Measurements from ENCODE around the gene KLF6.

The KLF6 gene

DNA sequence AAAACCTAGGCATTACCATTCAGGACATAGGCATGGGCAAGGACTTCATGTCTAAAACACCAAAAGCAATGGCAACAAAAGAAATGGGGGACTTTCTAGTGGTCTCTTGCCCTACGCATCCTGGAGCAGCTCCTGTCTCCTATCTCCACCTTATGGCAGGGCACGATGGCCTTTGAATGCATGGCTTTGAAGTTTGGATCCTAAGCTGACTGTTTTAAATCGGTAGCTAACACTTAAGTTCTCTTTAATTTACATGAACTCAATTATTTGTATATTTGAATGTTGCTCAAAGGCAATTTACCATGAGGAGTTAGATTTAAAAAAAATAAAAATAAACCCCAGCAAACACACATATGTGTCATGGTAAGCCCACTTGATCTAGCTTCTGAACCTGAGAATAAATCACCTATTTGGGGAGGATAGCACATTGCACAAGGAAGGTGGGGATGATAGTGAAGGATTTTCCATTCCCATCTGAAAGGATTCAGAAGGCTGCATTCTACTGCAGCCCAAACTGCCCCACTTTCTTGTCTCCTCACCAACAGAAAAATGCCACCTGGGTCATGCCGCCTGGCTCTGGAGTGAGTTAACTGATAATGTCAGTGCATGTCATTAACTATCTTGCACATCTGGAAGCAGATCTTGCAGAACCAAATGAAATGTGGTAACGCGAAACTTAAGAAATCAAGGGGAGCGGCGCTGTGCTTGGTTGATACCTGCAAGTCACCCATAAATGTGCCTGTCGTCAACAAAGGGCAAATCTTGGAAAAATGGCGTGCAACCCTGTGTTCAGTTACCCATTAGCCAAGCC, 12.4 kb downstream of the KLF6 start:
- Histone ChIP-seq H3K79me2 (ENCODE audit: insufficient read depth, low read length) (no peaks in the 10 kb centered on the region), H3K9me3 (ENCODE audit: low read length) (no peaks in the 10 kb centered on the region), H3F3A (ENCODE audit: insufficient read depth, low read length) (no peaks in the 10 kb centered on the region), H4K20me1 (ENCODE audit: insufficient read depth, low read length) (no peaks in the 10 kb centered on the region), H3K27ac (ENCODE audit: low read depth, low read length, poor library complexity, severe bottlenecking) (no peak overlapping the region), H3K4me2 (ENCODE audit: low read length) (no peak overlapping the region), H2AFZ (ENCODE audit: low read length) (no peak overlapping the region), H3K36me3 (ENCODE audit: insufficient read depth, low read length) (peaks cover 17% of the 10 kb centered on the region), H3K9me2 (ENCODE audit: low read depth, low read length) (no peaks in the 10 kb centered on the region), H3K9ac (ENCODE audit: low read length) (no peak overlapping the region), H3K4me1 (ENCODE audit: insufficient read depth, low read length, severe bottlenecking) (no peaks in the 10 kb centered on the region), H3K4me3 (ENCODE audit: low read depth, low read length, poor library complexity, severe bottlenecking) (no peak overlapping the region), H3K27me3 (ENCODE audit: insufficient read depth, low read length) (no peaks in the 10 kb centered on the region)
- TF ChIP-seq EZH2 (IDR thresholded peaks at IDR 0.05; ENCODE audit: borderline replicate concordance, low read length): no peak

DNA sequence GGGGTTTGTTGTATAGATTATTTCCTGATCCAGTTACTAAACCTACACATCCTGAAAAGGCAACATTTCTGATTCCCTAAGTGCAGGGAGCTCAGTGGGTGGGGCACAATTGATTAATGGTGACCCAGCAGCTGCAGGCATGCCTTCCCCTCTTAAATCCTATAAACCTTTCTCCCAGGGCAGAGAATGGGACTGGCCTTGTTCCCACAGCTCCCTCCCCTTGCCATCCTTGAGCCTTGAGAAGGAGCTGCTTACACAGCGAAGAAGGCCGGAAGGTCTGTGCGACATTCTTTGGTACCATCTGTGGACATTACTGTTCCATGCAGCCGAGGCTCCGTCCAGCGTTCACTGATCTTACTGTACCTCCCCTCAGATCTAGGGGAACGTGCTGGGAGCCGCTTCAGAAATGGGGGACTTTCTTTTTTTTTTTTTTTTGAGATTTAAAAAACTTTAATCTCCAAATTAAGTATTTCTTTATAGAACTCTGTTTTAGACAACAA, 14.3 kb downstream of the KLF6 start:
- Histone ChIP-seq H3K4me2 (ENCODE audit: low read length) (no peak overlapping the region), H3K4me1 (ENCODE audit: insufficient read depth, low read length, severe bottlenecking) (peaks cover 11% of the 10 kb centered on the region), H3K9me3 (ENCODE audit: low read length) (no peaks in the 10 kb centered on the region), H3K27me3 (ENCODE audit: insufficient read depth, low read length) (no peaks in the 10 kb centered on the region), H3K36me3 (ENCODE audit: insufficient read depth, low read length) (0 out of 2 replicates have a peak, but pooled peaks cover 2% of the 10 kb centered on the region), H4K20me1 (ENCODE audit: insufficient read depth, low read length) (no peaks in the 10 kb centered on the region), H3K9me2 (ENCODE audit: low read depth, low read length) (no peaks in the 10 kb centered on the region), H3K27ac (ENCODE audit: low read depth, low read length, poor library complexity, severe bottlenecking) (no peak overlapping the region), H3K79me2 (ENCODE audit: insufficient read depth, low read length) (no peaks in the 10 kb centered on the region), H3K9ac (ENCODE audit: low read length) (no peak overlapping the region), H3K4me3 (ENCODE audit: low read depth, low read length, poor library complexity, severe bottlenecking) (no peak overlapping the region), H3F3A (ENCODE audit: insufficient read depth, low read length) (no peaks in the 10 kb centered on the region), H2AFZ (ENCODE audit: low read length) (no peak overlapping the region)
- no peak for TF ChIP-seq EZH2 (IDR thresholded peaks at IDR 0.05; ENCODE audit: borderline replicate concordance, low read length)
- TF ChIP-seq, protein P1, sequence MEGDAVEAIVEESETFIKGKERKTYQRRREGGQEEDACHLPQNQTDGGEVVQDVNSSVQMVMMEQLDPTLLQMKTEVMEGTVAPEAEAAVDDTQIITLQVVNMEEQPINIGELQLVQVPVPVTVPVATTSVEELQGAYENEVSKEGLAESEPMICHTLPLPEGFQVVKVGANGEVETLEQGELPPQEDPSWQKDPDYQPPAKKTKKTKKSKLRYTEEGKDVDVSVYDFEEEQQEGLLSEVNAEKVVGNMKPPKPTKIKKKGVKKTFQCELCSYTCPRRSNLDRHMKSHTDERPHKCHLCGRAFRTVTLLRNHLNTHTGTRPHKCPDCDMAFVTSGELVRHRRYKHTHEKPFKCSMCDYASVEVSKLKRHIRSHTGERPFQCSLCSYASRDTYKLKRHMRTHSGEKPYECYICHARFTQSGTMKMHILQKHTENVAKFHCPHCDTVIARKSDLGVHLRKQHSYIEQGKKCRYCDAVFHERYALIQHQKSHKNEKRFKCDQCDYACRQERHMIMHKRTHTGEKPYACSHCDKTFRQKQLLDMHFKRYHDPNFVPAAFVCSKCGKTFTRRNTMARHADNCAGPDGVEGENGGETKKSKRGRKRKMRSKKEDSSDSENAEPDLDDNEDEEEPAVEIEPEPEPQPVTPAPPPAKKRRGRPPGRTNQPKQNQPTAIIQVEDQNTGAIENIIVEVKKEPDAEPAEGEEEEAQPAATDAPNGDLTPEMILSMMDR (IDR thresholded peaks at IDR 0.05; ENCODE audit: low read length): no peak

DNA sequence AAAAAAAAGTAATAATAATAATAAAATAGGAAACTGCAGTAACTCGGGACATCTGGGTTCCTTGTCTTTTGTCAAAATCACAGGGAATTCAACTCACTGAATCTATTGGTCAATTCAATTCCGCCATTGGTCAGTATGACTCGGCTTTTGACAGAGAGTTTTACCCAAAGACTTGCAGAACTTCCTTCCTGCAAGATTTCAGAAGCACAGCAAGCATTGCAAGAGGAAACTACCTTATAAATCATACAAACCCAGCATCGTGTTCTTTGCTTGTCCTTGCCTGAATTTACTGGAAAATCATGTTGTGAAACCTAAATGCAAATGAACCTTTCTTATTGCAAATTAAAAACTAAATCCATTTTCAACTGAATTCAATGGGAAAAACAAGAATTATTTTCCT, 15.5 kb downstream of the KLF6 start:
- H3K27ac ChIP-seq (ENCODE audit: low read depth, low read length, poor library complexity, severe bottlenecking): no peak overlapping the region
- H3K36me3 ChIP-seq (ENCODE audit: insufficient read depth, low read length): no peaks in the 10 kb centered on the region
- no peaks in the 10 kb centered on the region for H3K27me3 ChIP-seq (ENCODE audit: insufficient read depth, low read length)
- no peaks in the 10 kb centered on the region for H3K9me3 ChIP-seq (ENCODE audit: low read length)
- H3K4me1 ChIP-seq (ENCODE audit: insufficient read depth, low read length, severe bottlenecking): peaks cover 22% of the 10 kb centered on the region
- H3K9me2 ChIP-seq (ENCODE audit: low read depth, low read length): no peaks in the 10 kb centered on the region
- no peaks in the 10 kb centered on the region for H3K79me2 ChIP-seq (ENCODE audit: insufficient read depth, low read length)
- H2AFZ ChIP-seq (ENCODE audit: low read length): no peak overlapping the region
- no peaks in the 10 kb centered on the region for H3F3A ChIP-seq (ENCODE audit: insufficient read depth, low read length)
- TF ChIP-seq, protein P1 (IDR thresholded peaks at IDR 0.05; ENCODE audit: low read length): no peak
- no peak for TF ChIP-seq EZH2 (IDR thresholded peaks at IDR 0.05; ENCODE audit: borderline replicate concordance, low read length)
- no peak overlapping the region for H3K4me3 ChIP-seq (ENCODE audit: low read depth, low read length, poor library complexity, severe bottlenecking)
- H4K20me1 ChIP-seq (ENCODE audit: insufficient read depth, low read length): no peaks in the 10 kb centered on the region
- H3K4me2 ChIP-seq (ENCODE audit: low read length): no peak overlapping the region
- no peak overlapping the region for H3K9ac ChIP-seq (ENCODE audit: low read length)

All from OCI-LY1 (cell line).